ENCODE results near the gene PRR14. TPM values are rescaled to one million over a fixed set of nuclear protein-coding genes. Genes with fewer than 3 reads are reported as not detected.

The PRR14 gene
- total RNA-seq, 1 donor from 2014 or later: 77.9 TPM

DNA sequence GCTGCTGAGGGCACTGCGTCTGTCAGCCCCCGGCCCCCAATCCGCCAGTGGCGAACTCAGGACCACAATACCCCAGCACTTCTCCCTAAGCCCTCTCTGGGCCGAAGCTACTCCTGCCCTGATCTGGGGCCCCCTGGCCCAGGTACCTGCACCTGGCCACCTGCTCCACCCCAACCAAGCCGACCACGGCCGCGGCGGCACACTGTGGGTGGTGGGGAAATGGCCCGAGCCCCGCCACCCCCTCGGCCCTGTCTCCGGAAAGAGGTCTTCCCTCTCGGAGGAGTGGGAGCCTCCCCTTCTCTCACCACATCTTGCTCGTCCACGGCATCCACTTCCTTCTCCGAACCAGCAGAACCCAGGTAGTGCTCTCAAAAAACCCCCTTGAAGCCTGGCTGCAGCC is 4.1 kb downstream of the PRR14 start:
- TF ChIP-seq, protein P1, sequence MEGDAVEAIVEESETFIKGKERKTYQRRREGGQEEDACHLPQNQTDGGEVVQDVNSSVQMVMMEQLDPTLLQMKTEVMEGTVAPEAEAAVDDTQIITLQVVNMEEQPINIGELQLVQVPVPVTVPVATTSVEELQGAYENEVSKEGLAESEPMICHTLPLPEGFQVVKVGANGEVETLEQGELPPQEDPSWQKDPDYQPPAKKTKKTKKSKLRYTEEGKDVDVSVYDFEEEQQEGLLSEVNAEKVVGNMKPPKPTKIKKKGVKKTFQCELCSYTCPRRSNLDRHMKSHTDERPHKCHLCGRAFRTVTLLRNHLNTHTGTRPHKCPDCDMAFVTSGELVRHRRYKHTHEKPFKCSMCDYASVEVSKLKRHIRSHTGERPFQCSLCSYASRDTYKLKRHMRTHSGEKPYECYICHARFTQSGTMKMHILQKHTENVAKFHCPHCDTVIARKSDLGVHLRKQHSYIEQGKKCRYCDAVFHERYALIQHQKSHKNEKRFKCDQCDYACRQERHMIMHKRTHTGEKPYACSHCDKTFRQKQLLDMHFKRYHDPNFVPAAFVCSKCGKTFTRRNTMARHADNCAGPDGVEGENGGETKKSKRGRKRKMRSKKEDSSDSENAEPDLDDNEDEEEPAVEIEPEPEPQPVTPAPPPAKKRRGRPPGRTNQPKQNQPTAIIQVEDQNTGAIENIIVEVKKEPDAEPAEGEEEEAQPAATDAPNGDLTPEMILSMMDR (IDR thresholded peaks at IDR 0.05): no peak
- no peak for ATAC-seq (ENCODE audit: low read depth)
- Mint-ChIP-seq H3K4me3 (no peak overlapping the region), H3K27me3 (no peaks in the 10 kb centered on the region), H3K27ac (no peak overlapping the region), H3K4me1 (peaks cover 33% of the 10 kb centered on the region), H3K9me3 (no peaks in the 10 kb centered on the region), H3K36me3 (ENCODE audit: low read depth) (peaks cover 55% of the 10 kb centered on the region)
- POLR2A ChIA-PET: no interaction called here
- CTCF ChIA-PET: no interaction called here
- intact Hi-C loops (cut with micrococcal nuclease): loop anchor here (5.0 to 10.0 kb wide), 2 partner anchors 157 to 590 kb away; partner anchors contain the start of gene ALDOA
- DNase-seq: no peak

DNA sequence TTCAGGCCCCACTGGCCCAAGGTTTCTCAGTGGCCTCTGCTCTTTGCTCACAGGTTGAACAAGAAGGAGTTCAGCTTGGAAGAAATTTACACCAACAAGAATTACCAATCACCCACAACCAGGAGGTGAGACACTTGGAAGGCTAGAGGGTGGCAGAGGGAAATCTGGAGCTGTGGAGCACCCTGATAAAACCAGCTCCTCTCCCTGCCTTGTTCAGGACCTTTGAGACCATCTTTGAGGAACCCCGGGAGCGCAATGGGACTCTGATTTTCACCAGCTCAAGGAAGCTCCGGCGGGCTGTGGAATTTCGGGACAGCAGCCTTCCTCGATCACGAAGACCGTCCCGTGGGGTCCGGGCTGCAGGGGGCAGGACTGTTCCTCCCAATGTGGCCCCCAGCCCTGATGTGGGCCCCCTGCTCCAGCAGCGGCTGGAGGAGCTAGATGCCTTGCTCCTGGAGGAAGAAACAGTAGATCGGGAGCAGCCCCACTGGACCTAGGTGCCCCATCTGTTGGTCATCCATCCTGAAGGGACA is 5.1 kb downstream of the PRR14 start:
- no peak for ATAC-seq (ENCODE audit: low read depth)
- no peak for DNase-seq
- Mint-ChIP-seq H3K27me3 (no peaks in the 10 kb centered on the region), H3K36me3 (ENCODE audit: low read depth) (peaks cover 56% of the 10 kb centered on the region), H3K9me3 (no peaks in the 10 kb centered on the region), H3K4me3 (no peak overlapping the region), H3K4me1 (peaks cover 31% of the 10 kb centered on the region), H3K27ac (peak overlapping the region; percentile 30)
- ChIA-PET CTCF (interaction anchor here (0.8 to 1.3 kb wide), 2 partner anchors 27 to 38 kb away, joined by 3 read pairs; no protein-coding TSS in a partner anchor), POLR2A (interaction anchor here (0.5 to 1.3 kb wide), 3 partner anchors 12 to 169 kb away, joined by 3 to 7 read pairs (median 3); no protein-coding TSS in a partner anchor)
- TF ChIP-seq, protein P1 (IDR thresholded peaks at IDR 0.05): no peak
- intact Hi-C loops (cut with micrococcal nuclease): loop anchor here (10.0 kb wide), 1 partner anchor 591 kb away; the partner anchor contains the start of gene ALDOA

DNA sequence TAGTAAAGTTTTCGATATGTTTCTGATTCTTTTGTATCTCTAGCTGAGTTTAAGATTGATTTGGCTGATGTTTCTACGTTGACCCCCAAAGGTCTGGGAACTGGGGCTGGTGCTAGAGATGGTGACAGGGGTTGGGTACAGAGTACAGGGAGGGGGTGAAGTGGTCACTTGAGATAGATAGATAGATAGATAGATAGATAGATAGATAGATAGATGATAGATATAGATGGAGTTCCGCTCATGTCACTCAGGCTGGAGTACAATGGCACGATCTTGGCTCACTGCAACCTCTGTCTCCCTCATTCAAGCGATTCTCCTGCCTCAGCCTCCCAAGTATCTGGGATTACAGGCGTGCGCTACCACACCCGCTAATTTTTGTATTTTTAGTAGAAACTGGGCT is 5.6 kb downstream of the PRR14 start:
- no peak overlapping the region for H3K4me3 Mint-ChIP-seq
- H3K27ac Mint-ChIP-seq: peak overlapping the region; percentile 77
- H3K36me3 Mint-ChIP-seq (ENCODE audit: low read depth): peaks cover 58% of the 10 kb centered on the region
- intact Hi-C loops (cut with micrococcal nuclease): loop anchor here (10.0 kb wide), 1 partner anchor 592 kb away; the partner anchor contains the start of gene ALDOA
- CTCF ChIA-PET: interaction anchor here (1.3 kb wide), 1 partner anchor 37 kb away, joined by 3 read pairs; no protein-coding TSS in a partner anchor
- peaks cover 35% of the 10 kb centered on the region for H3K4me1 Mint-ChIP-seq
- no peaks in the 10 kb centered on the region for H3K27me3 Mint-ChIP-seq
- DNase-seq: no peak
- no peak for ATAC-seq (ENCODE audit: low read depth)
- POLR2A ChIA-PET: interaction anchor here (0.5 to 1.3 kb wide), 4 partner anchors 12 to 170 kb away, joined by 3 to 7 read pairs (median 3); no protein-coding TSS in a partner anchor
- TF ChIP-seq, protein P1 (IDR thresholded peaks at IDR 0.05): no peak
- H3K9me3 Mint-ChIP-seq: no peaks in the 10 kb centered on the region

DNA sequence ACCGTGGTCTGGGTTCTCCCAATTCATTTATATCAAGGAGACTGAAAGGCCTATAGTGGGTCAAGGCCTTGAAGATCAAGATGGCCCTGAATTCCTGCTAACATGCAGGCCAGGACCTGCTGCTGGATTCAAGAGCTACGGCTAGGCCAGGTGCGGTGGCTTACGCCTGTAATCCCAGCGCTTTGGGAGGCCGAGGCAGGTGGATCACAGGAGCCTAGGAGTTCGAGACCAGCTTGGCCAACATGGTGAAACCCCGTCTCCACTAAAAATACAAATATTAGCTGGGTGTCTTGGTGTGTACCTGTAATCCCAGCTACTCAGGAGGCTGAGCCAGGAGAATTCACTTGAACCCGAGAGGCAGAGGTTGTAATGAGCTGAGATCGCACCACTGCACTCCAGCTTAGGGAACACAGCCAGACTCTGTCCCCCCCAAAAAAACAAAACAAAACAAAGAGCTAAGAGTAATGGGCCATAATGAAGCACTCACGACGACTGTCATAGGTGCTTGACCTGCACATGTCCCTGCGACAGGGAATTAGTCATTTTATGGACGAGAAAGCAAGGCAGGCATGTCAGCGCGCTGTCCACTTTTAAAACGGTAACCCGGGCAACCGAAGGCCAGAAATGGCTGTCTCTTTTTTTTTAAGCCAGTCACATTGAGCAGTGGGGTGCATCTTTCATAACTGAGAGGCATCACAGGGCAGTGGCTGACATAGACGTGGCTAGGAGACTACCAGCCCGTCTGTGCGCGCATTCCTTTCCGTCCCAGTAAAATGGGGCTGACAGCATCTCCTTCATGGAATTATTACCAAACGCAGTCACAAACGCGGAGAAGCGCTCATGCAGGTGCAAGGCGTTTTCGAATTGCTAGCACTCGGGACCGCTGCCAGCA is 6.5 kb downstream of the PRR14 start:
- Mint-ChIP-seq H3K27ac (peak overlapping the region; percentile 87), H3K4me3 (peak overlapping the region; percentile 81), H3K27me3 (no peaks in the 10 kb centered on the region), H3K4me1 (peaks cover 37% of the 10 kb centered on the region), H3K9me3 (no peaks in the 10 kb centered on the region), H3K36me3 (ENCODE audit: low read depth) (peaks cover 65% of the 10 kb centered on the region)
- intact Hi-C loops (cut with micrococcal nuclease): loop anchor here (10.0 kb wide), 1 partner anchor 592 kb away; the partner anchor contains the start of gene ALDOA
- DNase-seq (no peak), ATAC-seq (ENCODE audit: low read depth) (no peak)
- TF ChIP-seq, protein P1 (IDR thresholded peaks at IDR 0.05): no peak
- ChIA-PET POLR2A (interaction anchor here (0.6 to 1.1 kb wide), 2 partner anchors 157 to 268 kb away, joined by 3 to 5 read pairs; no protein-coding TSS in a partner anchor), CTCF (interaction anchor here (0.8 to 1.3 kb wide), 3 partner anchors 23 to 227 kb away, joined by 3 to 4 read pairs (median 3); partner anchors contain the start of gene DCTPP1)
